Thoracic aorta (tissue), 2 donors: ENCODE measurements around the gene TSPAN10. TPM values are rescaled to one million over a fixed set of nuclear protein-coding genes. Genes with fewer than 3 reads are reported as not detected.

Source experiments
- ATAC-seq: fragments of 150-250 bp; one replicate; pipeline ENCODE4 v1.8.0; 2017; ENCODE audit warnings: low read depth; ENCODE audit not compliant: insufficient number of reproducible peaks, low FRiP score
- DNase-seq: peaks from one replicate; pipeline ENCODE4 v3.0.0-alpha.2; 2020; ENCODE audit warnings: low spot score
- H3K27ac ChIP-seq, 2 donors: fragments of 200-600 bp; sonication (generic); 1 replicate in 1 of 2; 2 replicates in 1 of 2; pipeline ENCODE4 v1.5.1; 2016; ENCODE audit warnings: mild to moderate bottlenecking in 2 of 2, moderate library complexity in 2 of 2
- H3K27me3 ChIP-seq: fragments of 200-600 bp; sonication (generic); replicated peaks from 2 replicates; pipeline ENCODE4 v1.6.0; 2016; ENCODE audit warnings: mild to moderate bottlenecking; ENCODE audit not compliant: insufficient read depth
- H3K36me3 ChIP-seq: fragments of 200-600 bp; sonication (generic); one replicate; pipeline ENCODE4 v1.5.1; 2016
- H3K4me1 ChIP-seq, 2 donors: fragments of 200-600 bp; sonication (generic); 1 replicate in 1 of 2; 2 replicates in 1 of 2; pipeline versions ENCODE4 v1.5.1 to v1.6.0; 2016; ENCODE audit warnings: low read depth in 2 of 2, mild to moderate bottlenecking in 1 of 2; ENCODE audit not compliant: control insufficient read depth in 1 of 2
- H3K4me3 ChIP-seq: fragments of 200-600 bp; sonication (generic); 2 replicates; pipeline ENCODE4 v1.5.1; 2016; ENCODE audit warnings: mild to moderate bottlenecking
- H3K9me3 ChIP-seq: fragments of 200-600 bp; sonication (generic); 2 replicates; pipeline ENCODE4 v1.5.1; 2016
- total RNA-seq, 2 donors: library from RNA; depleted of rRNA; stranded (reverse); fragments of >200 nt; gene quantifications; one replicate each; pipeline versions ENCODE4 v1.1.0 to v1.2.3, GENCODE V29; 2016
- TF ChIP-seq, protein P1 (sequence below): fragments of 200-600 bp; sonication (generic); IDR thresholded peaks from one replicate; pipeline ENCODE4 v1.5.1; 2019; ENCODE audit warnings: antibody characterized with exemption

The TSPAN10 gene
- total RNA-seq, 2 donors from 2014 or later: 0.27 TPM; not detected in 1

GRCh38 chr17:81682565-81683207 is 45.7 kb downstream of the TSPAN10 start:
- H3K27ac ChIP-seq: peak overlapping the region in 1 of 2 donors; percentile 84
- no peak for ATAC-seq
- TF ChIP-seq, protein P1, sequence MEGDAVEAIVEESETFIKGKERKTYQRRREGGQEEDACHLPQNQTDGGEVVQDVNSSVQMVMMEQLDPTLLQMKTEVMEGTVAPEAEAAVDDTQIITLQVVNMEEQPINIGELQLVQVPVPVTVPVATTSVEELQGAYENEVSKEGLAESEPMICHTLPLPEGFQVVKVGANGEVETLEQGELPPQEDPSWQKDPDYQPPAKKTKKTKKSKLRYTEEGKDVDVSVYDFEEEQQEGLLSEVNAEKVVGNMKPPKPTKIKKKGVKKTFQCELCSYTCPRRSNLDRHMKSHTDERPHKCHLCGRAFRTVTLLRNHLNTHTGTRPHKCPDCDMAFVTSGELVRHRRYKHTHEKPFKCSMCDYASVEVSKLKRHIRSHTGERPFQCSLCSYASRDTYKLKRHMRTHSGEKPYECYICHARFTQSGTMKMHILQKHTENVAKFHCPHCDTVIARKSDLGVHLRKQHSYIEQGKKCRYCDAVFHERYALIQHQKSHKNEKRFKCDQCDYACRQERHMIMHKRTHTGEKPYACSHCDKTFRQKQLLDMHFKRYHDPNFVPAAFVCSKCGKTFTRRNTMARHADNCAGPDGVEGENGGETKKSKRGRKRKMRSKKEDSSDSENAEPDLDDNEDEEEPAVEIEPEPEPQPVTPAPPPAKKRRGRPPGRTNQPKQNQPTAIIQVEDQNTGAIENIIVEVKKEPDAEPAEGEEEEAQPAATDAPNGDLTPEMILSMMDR: no peak
- no peaks in the 10 kb centered on the region for H3K27me3 ChIP-seq
- H3K4me1 ChIP-seq: peaks cover 19 to 24% of the 10 kb centered on the region in 2 donors
- peaks cover 21% of the 10 kb centered on the region for H3K36me3 ChIP-seq
- peak overlapping the region; percentile 93 for H3K4me3 ChIP-seq
- no peaks in the 10 kb centered on the region for H3K9me3 ChIP-seq
- DNase-seq: no peak

DNA sequence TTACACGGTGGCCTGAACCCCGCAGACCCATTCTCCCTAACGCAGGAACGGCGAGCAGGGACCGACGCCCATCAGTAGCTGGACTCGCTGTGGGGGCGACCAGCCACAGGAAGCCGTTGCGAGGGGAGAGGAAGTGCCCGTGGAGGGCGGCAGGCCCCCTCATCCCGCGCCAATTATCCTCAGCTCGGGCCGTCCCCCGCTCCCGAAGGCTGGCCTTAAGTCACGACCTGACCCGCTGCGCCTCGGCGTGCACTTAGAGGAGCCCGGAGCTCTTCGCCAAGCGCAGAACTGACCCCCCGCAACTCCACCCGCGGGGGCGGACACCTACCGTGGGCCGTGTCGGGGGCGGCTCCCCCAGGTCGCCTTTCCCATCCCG is 46.2 kb downstream of the TSPAN10 start:
- peak overlapping the region; percentile 93 for H3K4me3 ChIP-seq
- ATAC-seq (no peak), DNase-seq (no peak)
- H3K9me3 ChIP-seq: no peaks in the 10 kb centered on the region
- TF ChIP-seq, protein P1: no peak
- H3K4me1 ChIP-seq: peaks cover 19 to 24% of the 10 kb centered on the region in 2 donors
- H3K36me3 ChIP-seq: peaks cover 26% of the 10 kb centered on the region
- peak overlapping the region; percentile 69 to 84 for H3K27ac ChIP-seq
- no peaks in the 10 kb centered on the region for H3K27me3 ChIP-seq

DNA sequence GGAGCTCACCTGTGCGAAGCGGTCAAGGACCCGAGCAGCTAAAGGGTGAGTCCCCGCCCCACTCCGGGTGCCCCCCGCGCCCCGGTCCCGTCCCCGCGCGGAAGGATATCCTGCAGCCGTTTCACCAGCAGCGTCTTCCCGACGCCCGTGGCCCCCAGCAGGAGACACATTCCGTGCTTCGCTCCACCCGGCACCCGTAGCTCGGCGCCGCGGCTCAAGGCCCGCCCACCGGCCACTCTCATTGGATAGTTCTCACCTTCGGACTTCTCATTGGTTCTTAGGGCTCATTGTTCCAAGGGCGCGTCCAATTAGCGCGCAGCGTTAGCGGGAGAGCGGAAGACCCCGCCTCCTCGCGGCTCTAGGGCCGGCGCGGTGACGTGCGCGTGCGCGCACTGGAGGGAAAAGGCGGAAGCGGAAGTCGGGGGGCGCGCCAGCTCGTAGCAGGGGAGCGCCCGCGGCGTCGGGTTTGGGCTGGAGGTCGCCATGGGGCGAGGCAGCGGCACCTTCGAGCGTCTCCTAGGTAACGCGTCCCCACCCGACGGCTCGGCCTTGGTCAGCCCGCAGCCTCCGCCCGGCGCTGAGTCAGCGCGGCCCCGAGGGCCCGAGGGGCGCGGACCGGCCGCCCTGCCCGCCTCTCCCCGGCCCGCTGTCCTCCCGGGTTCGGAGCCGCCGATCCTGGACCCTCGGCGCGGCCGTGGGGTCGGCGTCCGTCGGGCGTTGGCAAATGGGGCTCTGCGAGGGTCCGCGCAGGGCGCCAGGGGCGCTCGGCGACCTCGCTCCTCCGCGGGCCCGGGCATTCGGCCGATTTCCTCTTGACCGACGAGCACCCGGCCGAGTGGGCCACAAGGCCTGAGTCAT is 46.8 kb downstream of the TSPAN10 start, which contains the start of the genes ARL16 and HGS:
Gene ARL16 (minus strand): TSS at position 214 of the 858 bp plus-strand sequence. CDS start 44 bp downstream, at position 170.
Gene HGS (plus strand): TSS at position 428 of the 858 bp plus-strand sequence. CDS start 56 bp downstream, at position 484.
- Histone ChIP-seq H3K27ac (peak within 1 kb of the TSS; percentile 73 to 84), H3K27me3 (no peaks in the 10 kb centered on the region), H3K4me3 (peak within 1 kb of the TSS; percentile 93), H3K4me1 (peaks cover 19 to 24% of the 10 kb centered on the region in 2 donors), H3K9me3 (no peaks in the 10 kb centered on the region), H3K36me3 (peaks cover 31% of the 10 kb centered on the region)
- ATAC-seq (peak; percentile 98), DNase-seq (peak; percentile 93)
- TF ChIP-seq, protein P1: no peak

DNA sequence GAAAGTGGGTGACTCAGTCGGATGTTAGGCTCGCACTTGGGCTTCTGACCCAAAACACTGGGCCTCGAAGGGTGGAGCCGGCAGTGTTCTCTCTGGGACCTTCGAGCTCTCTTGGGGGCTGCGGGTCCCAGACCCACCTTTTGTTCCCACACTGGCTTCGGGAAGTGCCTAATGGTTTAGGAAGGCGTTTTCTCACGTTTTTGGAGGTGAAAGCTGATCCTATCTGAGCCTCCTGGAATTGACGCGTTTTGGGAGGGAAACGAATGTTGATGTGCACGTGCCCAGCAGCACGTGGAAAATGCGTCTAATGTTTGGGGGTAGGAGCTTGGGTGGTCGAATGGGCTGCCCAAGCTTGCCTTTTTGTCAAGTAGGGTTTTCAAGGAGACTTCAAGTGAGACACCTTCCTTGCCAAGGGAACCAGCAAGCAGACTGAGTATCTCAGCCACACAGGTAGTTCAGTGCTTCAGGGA is 47.5 kb downstream of the TSPAN10 start:
- Histone ChIP-seq H3K27ac (peak overlapping the region; percentile 73 to 84), H3K4me1 (peaks cover 19 to 24% of the 10 kb centered on the region in 2 donors), H3K36me3 (peaks cover 38% of the 10 kb centered on the region), H3K9me3 (no peaks in the 10 kb centered on the region), H3K27me3 (no peaks in the 10 kb centered on the region), H3K4me3 (peak overlapping the region; percentile 93)
- DNase-seq (no peak), ATAC-seq (peak; percentile 20)
- TF ChIP-seq, protein P1: no peak

DNA sequence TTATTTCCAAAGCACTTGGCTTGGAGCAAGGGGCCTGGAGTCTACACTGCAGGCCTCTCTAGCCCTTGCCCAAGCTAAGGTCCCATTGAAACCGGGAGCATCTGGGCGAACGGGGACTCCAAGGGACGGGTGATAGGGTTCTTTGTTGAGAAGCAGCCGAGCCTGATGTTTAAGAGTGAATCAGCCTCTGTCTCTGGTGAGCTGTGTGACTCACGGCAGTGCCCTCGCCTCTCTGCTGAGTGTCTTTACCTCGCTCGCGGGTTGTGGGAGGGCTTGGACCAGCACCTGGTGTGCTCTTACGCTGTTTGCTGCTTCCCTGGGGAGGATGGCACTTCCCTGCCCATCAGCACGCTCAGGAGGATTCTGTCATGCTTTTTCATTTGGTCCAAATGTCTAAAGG is 48.1 kb downstream of the TSPAN10 start:
- H3K27ac ChIP-seq: peak overlapping the region; percentile 73 to 84
- H3K36me3 ChIP-seq: peaks cover 44% of the 10 kb centered on the region
- H3K9me3 ChIP-seq: no peaks in the 10 kb centered on the region
- H3K4me3 ChIP-seq: peak overlapping the region; percentile 93
- H3K27me3 ChIP-seq: no peaks in the 10 kb centered on the region
- no peak for ATAC-seq
- TF ChIP-seq, protein P1: no peak
- DNase-seq: no peak
- peaks cover 19 to 24% of the 10 kb centered on the region in 2 donors for H3K4me1 ChIP-seq
